GM12891 (cell line): ENCODE results near the gene HTRA1.

Experiments used
- POLR2A ChIP-seq: IDR thresholded peaks from 2 replicates; pipeline ENCODE4 v1.6.1; 2011; ENCODE audit warnings: low read depth, low read length, control low read depth
- POLR2AphosphoS5 ChIP-seq: IDR thresholded peaks from 2 replicates; pipeline ENCODE4 v1.6.1; 2011; ENCODE audit warnings: low read depth, low read length, control low read depth
- TAF1 ChIP-seq: IDR thresholded peaks from 2 replicates; pipeline ENCODE4 v1.6.1; 2011; ENCODE audit warnings: low read depth, low read length, control low read depth

DNA sequence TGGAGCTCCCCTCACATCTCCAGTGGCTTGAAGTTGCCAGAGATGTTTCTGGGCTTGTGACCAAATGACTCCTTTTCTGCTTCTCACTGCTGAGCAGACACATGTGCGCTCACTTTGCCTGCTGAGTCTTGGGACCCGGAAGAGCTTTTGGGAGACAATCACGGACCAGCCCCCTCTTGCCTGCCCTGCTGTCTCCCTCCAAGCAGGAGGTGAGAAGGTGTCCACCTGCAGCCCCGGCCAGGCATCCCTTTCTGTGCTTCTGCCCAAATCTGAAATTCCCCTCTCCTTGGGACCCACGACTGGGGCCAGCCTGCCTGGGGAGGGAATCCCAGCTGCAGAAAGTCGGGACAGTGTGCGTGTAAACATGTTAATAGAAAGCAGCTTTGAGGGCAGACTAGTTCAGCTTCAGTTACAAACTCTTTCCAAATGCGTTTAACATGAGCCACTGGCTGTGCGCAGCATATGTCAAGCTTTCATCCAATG, 31.7 kb downstream of the HTRA1 start:
- no peak for TF ChIP-seq TAF1
- no peak for TF ChIP-seq POLR2AphosphoS5
- no peak for TF ChIP-seq POLR2A
